Kidney epithelial cell (primary cell): ENCODE measurements around the gene SCO2. TPM values are rescaled to one million over a fixed set of nuclear protein-coding genes. Genes with fewer than 3 reads are reported as not detected.

ENCODE experiments used
- DNase-seq: peaks from one replicate; pipeline ENCODE4 v3.0.0-alpha.2; 2010; ENCODE audit warnings: low read depth
- H3K27me3 ChIP-seq: 2 replicates; pipeline ENCODE4 v1.6.0; 2011; ENCODE audit warnings: low read length; ENCODE audit not compliant: control insufficient read depth, insufficient read depth
- H3K36me3 ChIP-seq: 2 replicates; pipeline ENCODE4 v1.5.1; 2011; ENCODE audit warnings: low read length; ENCODE audit not compliant: control insufficient read depth, insufficient read depth
- H3K4me3 ChIP-seq: 2 replicates; pipeline ENCODE4 v1.5.1; 2011; ENCODE audit warnings: low read depth, mild to moderate bottlenecking, control low read depth, low read length
- CTCF ChIP-seq: IDR thresholded peaks from 2 replicates; pipeline ENCODE4 v1.5.1; 2011; ENCODE audit warnings: mild to moderate bottlenecking, moderate library complexity, low read length, control low read depth, inconsistent platforms; ENCODE audit not compliant: insufficient read depth, poor library complexity, severe bottlenecking
- total RNA-seq: library from RNA; depleted of rRNA; stranded (reverse); fragments of >200 nt; gene quantifications from 2 replicates; pipeline ENCODE4 v1.2.3, GENCODE V29; 2015

SCO2 gene, protein sequence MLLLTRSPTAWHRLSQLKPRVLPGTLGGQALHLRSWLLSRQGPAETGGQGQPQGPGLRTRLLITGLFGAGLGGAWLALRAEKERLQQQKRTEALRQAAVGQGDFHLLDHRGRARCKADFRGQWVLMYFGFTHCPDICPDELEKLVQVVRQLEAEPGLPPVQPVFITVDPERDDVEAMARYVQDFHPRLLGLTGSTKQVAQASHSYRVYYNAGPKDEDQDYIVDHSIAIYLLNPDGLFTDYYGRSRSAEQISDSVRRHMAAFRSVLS
- total RNA-seq = 2.3 and 5.7 TPM in 2 replicates

GRCh38 chr22:50525104-50525857 is at the start of gene SCO2:
SCO2 (minus strand) TSS chr22:50525598; CDS start chr22:50524411, 1,187 bp downstream.
- Histone ChIP-seq H3K27me3 (peaks cover 2% of the 10 kb centered on the region), H3K36me3 (peaks cover 4% of the 10 kb centered on the region), H3K4me3 (peak within 1 kb of the TSS; percentile 53)
- peak; percentile 79 for DNase-seq
- TF ChIP-seq CTCF = peak; percentile 28

DNA sequence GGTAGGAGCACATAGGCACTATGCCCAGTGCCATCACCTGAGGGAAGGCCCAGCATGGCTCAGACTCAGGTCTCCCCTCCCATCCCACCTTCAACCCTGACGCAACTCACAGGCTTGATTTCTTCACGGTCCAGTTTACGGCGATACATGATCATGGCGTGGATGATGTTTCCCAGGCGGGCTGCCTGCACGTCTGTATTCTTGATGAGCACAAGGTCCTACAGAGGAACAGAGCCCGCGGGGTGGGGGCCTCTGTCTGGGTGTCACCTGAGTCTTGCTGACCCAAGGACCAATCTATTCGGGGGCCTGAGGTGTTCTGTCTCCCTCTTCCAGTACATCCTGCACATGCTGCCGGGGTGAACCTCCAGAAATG is 49.0 kb upstream of the SCO2 start:
- H3K27me3 ChIP-seq = peaks cover 22% of the 10 kb centered on the region
- DNase-seq = no peak
- H3K36me3 ChIP-seq = no peaks in the 10 kb centered on the region
- no peak overlapping the region for H3K4me3 ChIP-seq
- no peak for TF ChIP-seq CTCF

DNA sequence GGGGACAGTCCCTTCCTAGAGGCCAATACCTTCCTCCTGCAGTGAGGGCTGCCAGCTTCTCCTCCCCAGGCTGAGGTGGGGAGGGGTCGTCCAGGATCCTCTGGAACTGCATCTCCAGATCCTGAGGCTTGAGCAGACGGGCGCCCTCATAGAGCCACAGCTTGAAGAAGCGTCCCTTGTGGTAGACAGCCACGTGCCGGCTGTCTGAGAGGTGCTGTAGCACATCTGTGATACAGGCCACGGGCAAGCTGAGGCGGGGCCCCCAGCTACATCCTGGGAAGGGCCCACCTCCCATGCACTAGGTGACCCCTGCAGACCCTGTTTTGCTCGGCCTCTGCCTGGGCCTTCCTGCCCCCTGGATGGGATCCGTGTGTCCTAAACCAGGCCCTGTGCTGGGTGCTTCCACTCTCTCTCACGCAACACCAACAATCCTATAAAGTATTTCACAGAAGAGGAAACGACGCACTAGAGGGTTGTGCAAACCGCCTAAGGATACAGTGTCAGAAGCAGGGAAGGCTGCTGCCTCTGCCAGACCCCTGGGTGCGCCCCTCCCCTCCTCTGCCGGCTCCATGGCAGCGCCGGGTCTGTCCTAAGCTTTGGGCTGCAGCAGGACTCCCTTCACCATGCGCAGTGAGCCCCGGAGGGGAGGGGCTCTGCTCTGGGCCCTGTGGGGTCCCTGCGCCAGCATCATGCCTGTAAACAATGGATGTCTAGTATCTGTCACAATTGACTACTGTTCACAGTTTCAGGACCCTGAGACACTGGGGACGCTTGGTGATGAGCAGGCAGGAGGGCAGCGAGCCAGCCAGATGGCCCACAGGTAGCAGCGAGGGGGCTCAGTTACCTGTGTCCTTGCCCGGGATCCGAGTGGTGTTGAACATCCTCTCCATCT is 48.3 kb upstream of the SCO2 start:
- no peak for TF ChIP-seq CTCF

DNA sequence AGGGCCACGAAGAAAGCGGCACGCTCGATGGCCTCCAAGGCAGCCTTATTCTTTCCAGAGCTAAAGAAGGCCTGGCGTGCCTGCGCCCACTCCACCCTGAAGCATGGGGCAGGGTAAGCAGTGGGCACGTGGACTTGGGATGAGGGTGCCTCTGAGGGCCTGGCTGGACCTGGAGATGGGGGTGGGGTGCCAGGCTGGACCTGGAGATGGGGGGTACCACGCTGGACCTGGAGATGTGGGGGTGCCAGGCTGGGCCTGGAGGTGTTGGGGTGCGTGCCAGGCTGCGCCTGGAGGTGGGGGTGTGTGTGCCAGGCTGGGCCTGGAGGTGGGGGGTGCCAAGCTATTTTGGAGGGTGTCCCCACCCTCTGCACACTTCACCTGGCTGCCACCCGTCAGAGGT is 47.6 kb upstream of the SCO2 start:
- Histone ChIP-seq H3K27me3 (peaks cover 12% of the 10 kb centered on the region), H3K36me3 (no peaks in the 10 kb centered on the region), H3K4me3 (no peak overlapping the region)
- DNase-seq = no peak
- TF ChIP-seq CTCF = no peak

More for the DNA sequence above, 48.3 kb upstream of the SCO2 start:
- no peak for DNase-seq
- Histone ChIP-seq H3K4me3 (no peak overlapping the region), H3K27me3 (peaks cover 20% of the 10 kb centered on the region), H3K36me3 (no peaks in the 10 kb centered on the region)

- Histone ChIP-seq H3K27me3 (peaks cover 3% of the 10 kb centered on the region), H3K36me3 (no peaks in the 10 kb centered on the region), H3K4me3 (no peak overlapping the region)
- TF ChIP-seq CTCF = no peak
- DNase-seq = no peak
Observed at GRCh38 chr22:50571264-50572175, 46.1 kb upstream of the SCO2 start.
